Pancreas (tissue), 10 donors: ENCODE results near the gene PPTC7. TPM values are rescaled to one million over a fixed set of nuclear protein-coding genes. Genes with fewer than 3 reads are reported as not detected.

Experiments used
- ATAC-seq, 4 donors: fragments of 200-7000 bp; cut with Tn5 transposase; one replicate each; pipeline versions ENCODE4 v1.8.0 to v1.9.1; 2020; ENCODE audit warnings: mild to moderate bottlenecking in 4 of 4, moderate library complexity in 4 of 4
- DNase-seq, 6 donors: peaks; one replicate each; pipeline ENCODE4 v3.0.0-alpha.2; 2020
- FAIRE-seq: peaks from 2 replicates; lab custom pipeline; 2012; peaks lifted over from hg19 to GRCh38; lab: Jason Lieb, UNC
- H3K27ac ChIP-seq, 4 donors: fragments of 200-600 bp; sonication (generic); 1 replicate in 3 of 4; 2 replicates in 1 of 4; pipeline versions ENCODE4 v1.5.0 to v1.8.0; 2020
- H3K27me3 ChIP-seq, 4 donors: fragments of 200-600 bp; one replicate each; pipeline ENCODE4 v1.8.0; 2021
- H3K36me3 ChIP-seq, 3 donors: fragments of 200-600 bp; sonication (generic) in 1 of 3; one replicate each; pipeline versions ENCODE4 v1.5.0 to v1.8.0; 2020 to 2021
- H3K4me1 ChIP-seq, 3 donors: fragments of 200-600 bp; one replicate each; pipeline ENCODE4 v1.8.0; 2021
- H3K4me3 ChIP-seq, 4 donors: fragments of 200-600 bp; sonication (generic) in 2 of 4; one replicate each; pipeline versions ENCODE4 v1.5.0 to v1.8.0; 2020 to 2021
- H3K9me3 ChIP-seq, 4 donors: fragments of 200-600 bp; one replicate each; pipeline ENCODE4 v1.8.0; 2021
- CTCF ChIP-seq, 4 donors: fragments of 200-600 bp; sonication (generic) in 3 of 4; IDR thresholded peaks; one replicate each; pipeline versions ENCODE4 v1.5.0 to v1.8.0; 2021; ENCODE audit warnings: antibody characterized with exemption in 4 of 4
- WGBS, 2 donors: extraction: QIAGEN DNeasy Blood & Tissue Kit; methylation state at CpG; one replicate each; pipeline ENCODE4 v1.1.7; 2013; 5-methylcytosine and 5-hydroxymethylcytosine counted together
- intact Hi-C, 3 donors: fragments of 100-400 bp; cut with DNase I; formaldehyde crosslinking; loops; one replicate each; pipeline versions ENCODE4 v1.11.1 to v1.14.2; 2022
- polyA plus RNA-seq, 2 donors: library from polyadenylated mRNA; stranded (reverse); fragments of 200-250 nt; gene quantifications; one replicate each; pipeline ENCODE4 v1.2.3, GENCODE V29; 2013
- total RNA-seq, 6 donors: library from RNA; stranded (reverse); fragmentation: NEBNext Ultra II Directional in 4 of 6; extraction: Animal tissue kit (Norgen Biotek cat#: 25700) in 4 of 6; gene quantifications; one replicate each; pipeline versions ENCODE4 v1.2.1 to v1.2.4, GENCODE V29; 2021 to 2023
- donor health status: healthy with polysubstance abuse.
- donor health status: DM: no; HTN: no; CAD: no; lungs with moderate emphysema.
- donor health status: DM: no; HTN: no; CAD: no.
- donor health status: control.
- donor health status: control.
- donor health status: Bipolar disorder and iron deficiency.
- donor health status: DM: yes; HTN: yes; CAD: no.
- donor health status: DM: no; HTN: no; CAD: no.
- donor health status: DM: no; HTN: no; CAD: no.
- donor health status: DM: yes; HTN: yes; CAD: no.

Gene PPTC7
- total and polyA plus RNA-seq, 8 donors, result 2.2 to 9.0 (median 5.8) TPM

GRCh38 chr12:110556705-110557104, 26.4 kb downstream of the PPTC7 start:
- intact Hi-C loops, result no loop called here
- Histone ChIP-seq H3K4me1 (peaks cover 5 to 18% (median 6%) of the 10 kb centered on the region in 3 donors), H3K4me3 (no peak overlapping the region), H3K36me3 (no peaks in the 10 kb centered on the region), H3K9me3 (peaks cover 0 to 3% (median 0%) of the 10 kb centered on the region in 4 donors), H3K27ac (no peak overlapping the region), H3K27me3 (no peaks in the 10 kb centered on the region)
- FAIRE-seq, result no peak
- no peak for DNase-seq
- ATAC-seq, result no peak
- 84 to 86% methylated on average over 10 of the region's 10 CpGs for WGBS, 2 donors
- no peak for TF ChIP-seq CTCF (IDR thresholded peaks at IDR 0.05)

GRCh38 chr12:110555577-110556406, 27.3 kb downstream of the PPTC7 start:
- H3K27me3 ChIP-seq, result no peaks in the 10 kb centered on the region
- FAIRE-seq (no peak), ATAC-seq (peak in 1 of 4 donors; percentile 24), DNase-seq (no peak)
- H3K4me1 ChIP-seq, result peaks cover 5 to 18% (median 6%) of the 10 kb centered on the region in 3 donors
- 39 to 46% methylated on average over 8 of the region's 8 CpGs for WGBS, 2 donors
- H3K4me3 ChIP-seq, result no peak overlapping the region
- H3K9me3 ChIP-seq, result peaks cover 0 to 3% (median 0%) of the 10 kb centered on the region in 4 donors
- no peak overlapping the region for H3K27ac ChIP-seq
- intact Hi-C loops, result no loop called here
- no peaks in the 10 kb centered on the region for H3K36me3 ChIP-seq
- TF ChIP-seq CTCF (IDR thresholded peaks at IDR 0.05), result no peak

- Histone ChIP-seq H3K36me3 (no peaks in the 10 kb centered on the region), H3K27ac (no peak overlapping the region), H3K4me1 (peaks cover 0 to 18% (median 6%) of the 10 kb centered on the region in 3 donors), H3K4me3 (no peak overlapping the region), H3K27me3 (no peaks in the 10 kb centered on the region), H3K9me3 (peaks cover 0 to 3% (median 0%) of the 10 kb centered on the region in 4 donors)
- no peak for ATAC-seq
- no peak for FAIRE-seq
- DNase-seq, result no peak
- TF ChIP-seq CTCF (IDR thresholded peaks at IDR 0.05), result no peak
- 95 to 98% methylated on average over 3 of the region's 3 CpGs for WGBS, 2 donors
- intact Hi-C loops, result loop anchor here in 1 of 3 donors (5.0 kb wide), 1 partner anchor 48 kb away; no protein-coding TSS in a partner anchor
Observed at GRCh38 chr12:110554184-110554583, 28.9 kb downstream of the PPTC7 start.

- Histone ChIP-seq H3K27me3 (no peaks in the 10 kb centered on the region), H3K9me3 (peaks cover 0 to 3% (median 0%) of the 10 kb centered on the region in 4 donors), H3K36me3 (no peaks in the 10 kb centered on the region), H3K4me3 (no peak overlapping the region), H3K4me1 (peaks cover 0 to 15% (median 5%) of the 10 kb centered on the region in 3 donors), H3K27ac (no peak overlapping the region)
- FAIRE-seq, result no peak
- no peak for TF ChIP-seq CTCF (IDR thresholded peaks at IDR 0.05)
- intact Hi-C loops, result loop anchor here in 1 of 3 donors (5.0 kb wide), 1 partner anchor 51 kb away; no protein-coding TSS in a partner anchor
- 78 to 79% methylated on average over 4 of the region's 4 CpGs for WGBS, 2 donors
- ATAC-seq, result no peak
- DNase-seq, result no peak
Observed at GRCh38 chr12:110550981-110551380, 32.1 kb downstream of the PPTC7 start.
